Spinal cord (tissue), 10 donors: ENCODE data around the gene MYLIP. TPM values are rescaled to one million over a fixed set of nuclear protein-coding genes. Genes with fewer than 3 reads are reported as not detected.

Source experiments
- DNase-seq, 6 donors: peaks; one replicate each; pipeline versions ENCODE4 v3.0.0 to v3.0.0-alpha.2; 2013 to 2015; ENCODE audit warnings: low spot score in 6 of 6, low read depth in 4 of 6
- H3K27ac ChIP-seq: one replicate; pipeline ENCODE4 v1.5.1; 2013; ENCODE audit warnings: low read depth, low read length, control low read depth
- H3K27me3 ChIP-seq: one replicate; pipeline ENCODE4 v1.6.1; 2013; ENCODE audit warnings: low read length; ENCODE audit not compliant: control insufficient read depth, insufficient read depth
- H3K36me3 ChIP-seq: one replicate; pipeline ENCODE4 v1.6.1; 2013; ENCODE audit warnings: low read length; ENCODE audit not compliant: control insufficient read depth, insufficient read depth
- H3K4me1 ChIP-seq: one replicate; pipeline ENCODE4 v1.6.1; 2013; ENCODE audit warnings: low read length; ENCODE audit not compliant: control insufficient read depth, insufficient read depth
- H3K4me3 ChIP-seq: one replicate; pipeline ENCODE4 v1.5.1; 2013; ENCODE audit warnings: low read depth, low read length, control low read depth
- H3K9me3 ChIP-seq: one replicate; pipeline ENCODE4 v1.6.1; 2013; ENCODE audit warnings: low read length; ENCODE audit not compliant: control insufficient read depth, insufficient read depth
- WGBS: methylation state at CpG from one replicate; pipeline ENCODE4 v1.1.5; 2013; ENCODE audit warnings: missing lambda C conversion rate; ENCODE audit not compliant: insufficient coverage; 5-methylcytosine and 5-hydroxymethylcytosine counted together
- polyA plus RNA-seq, 2 donors: library from polyadenylated mRNA; unstranded; fragments of 120-200 nt; gene quantifications; one replicate each; pipeline ENCODE4 v1.2.1, GENCODE V29; 2013; ENCODE audit not compliant: insufficient read length in 2 of 2
- total RNA-seq, 2 donors: library from RNA; depleted of rRNA in 1 of 2; stranded (reverse); fragments of 120-200 nt in 1 of 2; fragments of >200 nt in 1 of 2; gene quantifications; one replicate each; pipeline versions ENCODE4 v1.2.3 to v1.2.4, GENCODE V29; 2013 to 2014
- donor health status: healthy.

The MYLIP gene
- total and polyA plus RNA-seq, 4 donors, result 16.7 to 24.1 (median 18.8) TPM

- Histone ChIP-seq H3K27me3 (peaks cover 3% of the 10 kb centered on the region), H3K27ac (no peak overlapping the region), H3K36me3 (no peaks in the 10 kb centered on the region), H3K4me1 (peaks cover 5% of the 10 kb centered on the region), H3K9me3 (no peaks in the 10 kb centered on the region), H3K4me3 (no peak overlapping the region)
- 33% methylated on average over 2 of the region's 6 CpGs for WGBS
- peak in 2 of 6 donors; percentile 78 to 90 for DNase-seq
Measured at GRCh38 chr6:16124198-16125180, 4.4 kb upstream of the MYLIP start.

- Histone ChIP-seq H3K9me3 (no peaks in the 10 kb centered on the region), H3K27ac (no peak overlapping the region), H3K4me1 (peaks cover 7% of the 10 kb centered on the region), H3K36me3 (no peaks in the 10 kb centered on the region), H3K27me3 (peaks cover 3% of the 10 kb centered on the region), H3K4me3 (no peak overlapping the region)
- 83% methylated on average over 1 of the region's 3 CpGs for WGBS
- no peak for DNase-seq
Measured at GRCh38 chr6:16126056-16126455, 2.8 kb upstream of the MYLIP start.

GRCh38 chr6:16126861-16127260 is 2.0 kb upstream of the MYLIP start:
- no peaks in the 10 kb centered on the region for H3K36me3 ChIP-seq
- WGBS, result no CpG with 5 or more reads among the region's 5 CpGs
- H3K9me3 ChIP-seq, result no peaks in the 10 kb centered on the region
- no peak overlapping the region for H3K4me3 ChIP-seq
- H3K4me1 ChIP-seq, result peaks cover 7% of the 10 kb centered on the region
- no peak for DNase-seq
- H3K27ac ChIP-seq, result no peak overlapping the region
- H3K27me3 ChIP-seq, result peaks cover 3% of the 10 kb centered on the region

- no peaks in the 10 kb centered on the region for H3K36me3 ChIP-seq
Measured at GRCh38 chr6:16127471-16127870, 1.4 kb upstream of the MYLIP start.

GRCh38 chr6:16129623-16130401 is 926 bp downstream of the MYLIP start:
- Histone ChIP-seq H3K9me3 (no peaks in the 10 kb centered on the region), H3K4me1 (peaks cover 7% of the 10 kb centered on the region), H3K4me3 (peak overlapping the region; percentile 93), H3K27ac (peak overlapping the region; percentile 65), H3K36me3 (no peaks in the 10 kb centered on the region), H3K27me3 (peaks cover 3% of the 10 kb centered on the region)
- DNase-seq, result peak in 3 of 6 donors; percentile 47 to 66 (median 49)
- WGBS, result under 1% methylated on average over 32 of the region's 36 CpGs

More at GRCh38 chr6:16127471-16127870, 1.4 kb upstream of the MYLIP start:
- WGBS, result 98% methylated on average over 6 of the region's 12 CpGs
- H3K4me3 ChIP-seq, result no peak overlapping the region
- peaks cover 7% of the 10 kb centered on the region for H3K4me1 ChIP-seq
- peaks cover 3% of the 10 kb centered on the region for H3K27me3 ChIP-seq
- H3K9me3 ChIP-seq, result no peaks in the 10 kb centered on the region
- no peak overlapping the region for H3K27ac ChIP-seq
- no peak for DNase-seq

GRCh38 chr6:16130437-16130891 is 1.6 kb downstream of the MYLIP start:
- Histone ChIP-seq H3K36me3 (no peaks in the 10 kb centered on the region), H3K9me3 (no peaks in the 10 kb centered on the region), H3K27me3 (peaks cover 3% of the 10 kb centered on the region), H3K27ac (peak overlapping the region; percentile 65), H3K4me1 (peaks cover 7% of the 10 kb centered on the region), H3K4me3 (peak overlapping the region; percentile 93)
- DNase-seq, result peak in 1 of 6 donors; percentile 20
- 18% methylated on average over 4 of the region's 8 CpGs for WGBS

- Histone ChIP-seq H3K27ac (no peak overlapping the region), H3K4me3 (peak overlapping the region; percentile 93), H3K4me1 (peaks cover 7% of the 10 kb centered on the region), H3K9me3 (no peaks in the 10 kb centered on the region), H3K36me3 (no peaks in the 10 kb centered on the region), H3K27me3 (peaks cover 3% of the 10 kb centered on the region)
- DNase-seq, result peak in 3 of 6 donors; percentile 24 to 67 (median 53)
- WGBS, result 18% methylated on average over 1 of the region's 3 CpGs
Measured at GRCh38 chr6:16130932-16131387, 2.1 kb downstream of the MYLIP start.

- Histone ChIP-seq H3K36me3 (no peaks in the 10 kb centered on the region), H3K9me3 (no peaks in the 10 kb centered on the region), H3K27ac (no peak overlapping the region), H3K27me3 (no peaks in the 10 kb centered on the region), H3K4me1 (peaks cover 7% of the 10 kb centered on the region), H3K4me3 (no peak overlapping the region)
- DNase-seq, result no peak
Measured at GRCh38 chr6:16132909-16133308, 4.0 kb downstream of the MYLIP start.

- Histone ChIP-seq H3K4me1 (peaks cover 2% of the 10 kb centered on the region), H3K27ac (no peak overlapping the region), H3K36me3 (no peaks in the 10 kb centered on the region), H3K27me3 (no peaks in the 10 kb centered on the region), H3K4me3 (no peak overlapping the region), H3K9me3 (no peaks in the 10 kb centered on the region)
- WGBS, result no CpG with 5 or more reads among the region's 1 CpG
- DNase-seq, result no peak
Measured at GRCh38 chr6:16134430-16134829, 5.5 kb downstream of the MYLIP start.
